Neural cell (in vitro differentiated cells): Measurements from ENCODE around the gene CTXND1. TPM values are rescaled to one million over a fixed set of nuclear protein-coding genes. Genes with fewer than 3 reads are reported as not detected.

ENCODE experiments used
- H2AFZ ChIP-seq: fragments of 200-600, 300-800 bp; sonication (generic), shearing (Covaris generic); 2 replicates; pipeline ENCODE4 v1.6.0; 2014; ENCODE audit warnings: low read depth, mild to moderate bottlenecking, antibody characterized with exemption, low read length, moderate library complexity
- H3F3A ChIP-seq: fragments of 200-600 bp; shearing (Covaris generic); 2 replicates; pipeline ENCODE4 v1.6.1; 2016; ENCODE audit warnings: mild to moderate bottlenecking, moderate library complexity, mixed read lengths, antibody characterized with exemption, low read length; ENCODE audit not compliant: insufficient read depth, poor library complexity, severe bottlenecking
- H3K27ac ChIP-seq: fragments of 200-600, 300-800 bp; sonication (generic), shearing (Covaris generic); 2 replicates; pipeline ENCODE4 v1.5.1; 2014; ENCODE audit warnings: mild to moderate bottlenecking, low read length, moderate library complexity
- H3K27me3 ChIP-seq: fragments of 300-800, 200-600 bp; sonication (generic), shearing (Covaris generic); 2 replicates; pipeline ENCODE4 v1.6.0; 2014; ENCODE audit warnings: mild to moderate bottlenecking, low read depth, low read length, moderate library complexity; ENCODE audit not compliant: insufficient read depth
- H3K36me3 ChIP-seq: fragments of 300-800, 200-600 bp; sonication (generic), shearing (Covaris generic); 2 replicates; pipeline ENCODE4 v1.5.1; 2014; ENCODE audit warnings: mild to moderate bottlenecking, antibody characterized with exemption, low read length, moderate library complexity; ENCODE audit not compliant: insufficient read depth
- H3K4me2 ChIP-seq: fragments of 300-800, 200-600 bp; sonication (generic), shearing (Covaris generic); 2 replicates; pipeline ENCODE4 v1.6.0; 2014; ENCODE audit warnings: mild to moderate bottlenecking, low read length
- H3K4me3 ChIP-seq: fragments of 300-800, 200-600 bp; sonication (generic), shearing (Covaris generic); 2 replicates; pipeline ENCODE4 v1.5.1; 2014; ENCODE audit warnings: mild to moderate bottlenecking, low read length, moderate library complexity
- H3K79me2 ChIP-seq: fragments of 200-600 bp; shearing (Covaris generic); replicated peaks from 2 replicates; pipeline ENCODE4 v1.6.0; 2014; ENCODE audit warnings: mild to moderate bottlenecking, low read length, moderate library complexity; ENCODE audit not compliant: insufficient read depth
- H3K9ac ChIP-seq: fragments of 300-800, 200-600 bp; sonication (generic), shearing (Covaris generic); 2 replicates; pipeline ENCODE4 v1.6.1; 2016; ENCODE audit warnings: mild to moderate bottlenecking, low read length, mixed read lengths
- H3K9me2 ChIP-seq: fragments of 200-600 bp; shearing (Covaris generic); 2 replicates; pipeline ENCODE4 v1.6.1; 2016; ENCODE audit warnings: mild to moderate bottlenecking, low read length, mixed read lengths; ENCODE audit not compliant: insufficient read depth
- H3K9me3 ChIP-seq: fragments of 200-600, 300-800 bp; sonication (generic), shearing (Covaris generic); 2 replicates; pipeline ENCODE4 v1.6.1; 2016; ENCODE audit warnings: mild to moderate bottlenecking, mixed run types, low read length, moderate library complexity, mixed read lengths
- H4K20me1 ChIP-seq: fragments of 200-600 bp; shearing (Covaris generic); 2 replicates; pipeline ENCODE4 v1.6.1; 2016; ENCODE audit warnings: mild to moderate bottlenecking, mixed run types; ENCODE audit not compliant: insufficient read depth
- EP300 ChIP-seq: fragments of 450-650 bp; conservative IDR thresholded peaks from 2 replicates; pipeline ENCODE4 v1.6.1; 2014; ENCODE audit warnings: antibody characterized with exemption, mild to moderate bottlenecking, moderate library complexity; ENCODE audit not compliant: poor library complexity, severe bottlenecking
- EZH2 ChIP-seq: fragments of 200-600, 300-800 bp; shearing (Covaris generic), sonication (generic); IDR thresholded peaks from 2 replicates; pipeline ENCODE4 v1.6.1; 2014; ENCODE audit warnings: antibody characterized with exemption, low read length, borderline replicate concordance, mild to moderate bottlenecking; ENCODE audit not compliant: insufficient read depth, poor library complexity, severe bottlenecking
- MXI1 ChIP-seq: fragments of 450-650 bp; conservative IDR thresholded peaks from 2 replicates; pipeline ENCODE4 v1.6.1; 2014; ENCODE audit warnings: antibody characterized with exemption, mild to moderate bottlenecking; ENCODE audit not compliant: poor library complexity, severe bottlenecking
- POLR2AphosphoS5 ChIP-seq: IDR thresholded peaks from 2 replicates; pipeline ENCODE4 v1.6.1; 2012
- RAD21 ChIP-seq: fragments of 450-650 bp; conservative IDR thresholded peaks from 2 replicates; pipeline ENCODE4 v1.6.1; 2014; ENCODE audit warnings: antibody characterized with exemption, mild to moderate bottlenecking, moderate library complexity
- SMC3 ChIP-seq: fragments of 450-650 bp; conservative IDR thresholded peaks from 2 replicates; pipeline ENCODE4 v1.6.1; 2014; ENCODE audit warnings: antibody characterized with exemption, mild to moderate bottlenecking, moderate library complexity; ENCODE audit not compliant: poor library complexity
- TAF1 ChIP-seq: IDR thresholded peaks from 2 replicates; pipeline ENCODE4 v1.6.1; 2012; ENCODE audit warnings: low read depth
- polyA plus RNA-seq: library from polyadenylated mRNA; depleted of rRNA; stranded (reverse); fragments of >200 nt; gene quantifications from 2 replicates; pipeline ENCODE4 v1.2.3, GENCODE V29; 2014
- TF ChIP-seq, protein P1 (sequence below): fragments of 450-650 bp; IDR thresholded peaks from 2 replicates; pipeline ENCODE4 v1.5.1; 2014; ENCODE audit warnings: antibody characterized with exemption, mild to moderate bottlenecking, moderate library complexity; ENCODE audit not compliant: poor library complexity, severe bottlenecking
- TF ChIP-seq, protein P2 (sequence below): IDR thresholded peaks from 2 replicates; pipeline ENCODE4 v1.6.1; 2012; ENCODE audit warnings: borderline replicate concordance

The CTXND1 gene
- polyA plus RNA-seq, 1 donor from 2014 or later: not detected

DNA sequence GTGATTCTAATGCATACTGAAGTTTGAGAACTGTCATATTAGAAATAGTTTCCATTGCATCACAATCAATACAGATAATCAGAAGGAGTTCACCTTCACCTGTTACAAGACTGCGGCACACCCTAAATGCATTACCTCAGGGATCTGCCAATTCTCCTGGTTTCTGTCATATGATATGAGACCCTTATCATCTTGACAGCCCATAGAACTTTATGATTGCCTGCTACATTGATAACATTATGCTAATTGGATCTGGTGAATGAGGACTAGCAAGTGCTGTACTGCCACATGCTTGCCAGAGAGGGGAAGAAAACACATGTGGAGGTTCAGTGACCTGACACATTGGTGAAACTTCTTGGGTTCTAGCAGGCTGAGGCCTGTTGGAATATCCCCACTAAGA is 57.8 kb downstream of the CTXND1 start:
- H2AFZ ChIP-seq: no peak overlapping the region
- no peak for TF ChIP-seq EP300
- TF ChIP-seq, protein P1, sequence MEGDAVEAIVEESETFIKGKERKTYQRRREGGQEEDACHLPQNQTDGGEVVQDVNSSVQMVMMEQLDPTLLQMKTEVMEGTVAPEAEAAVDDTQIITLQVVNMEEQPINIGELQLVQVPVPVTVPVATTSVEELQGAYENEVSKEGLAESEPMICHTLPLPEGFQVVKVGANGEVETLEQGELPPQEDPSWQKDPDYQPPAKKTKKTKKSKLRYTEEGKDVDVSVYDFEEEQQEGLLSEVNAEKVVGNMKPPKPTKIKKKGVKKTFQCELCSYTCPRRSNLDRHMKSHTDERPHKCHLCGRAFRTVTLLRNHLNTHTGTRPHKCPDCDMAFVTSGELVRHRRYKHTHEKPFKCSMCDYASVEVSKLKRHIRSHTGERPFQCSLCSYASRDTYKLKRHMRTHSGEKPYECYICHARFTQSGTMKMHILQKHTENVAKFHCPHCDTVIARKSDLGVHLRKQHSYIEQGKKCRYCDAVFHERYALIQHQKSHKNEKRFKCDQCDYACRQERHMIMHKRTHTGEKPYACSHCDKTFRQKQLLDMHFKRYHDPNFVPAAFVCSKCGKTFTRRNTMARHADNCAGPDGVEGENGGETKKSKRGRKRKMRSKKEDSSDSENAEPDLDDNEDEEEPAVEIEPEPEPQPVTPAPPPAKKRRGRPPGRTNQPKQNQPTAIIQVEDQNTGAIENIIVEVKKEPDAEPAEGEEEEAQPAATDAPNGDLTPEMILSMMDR: no peak
- H4K20me1 ChIP-seq: no peaks in the 10 kb centered on the region

DNA sequence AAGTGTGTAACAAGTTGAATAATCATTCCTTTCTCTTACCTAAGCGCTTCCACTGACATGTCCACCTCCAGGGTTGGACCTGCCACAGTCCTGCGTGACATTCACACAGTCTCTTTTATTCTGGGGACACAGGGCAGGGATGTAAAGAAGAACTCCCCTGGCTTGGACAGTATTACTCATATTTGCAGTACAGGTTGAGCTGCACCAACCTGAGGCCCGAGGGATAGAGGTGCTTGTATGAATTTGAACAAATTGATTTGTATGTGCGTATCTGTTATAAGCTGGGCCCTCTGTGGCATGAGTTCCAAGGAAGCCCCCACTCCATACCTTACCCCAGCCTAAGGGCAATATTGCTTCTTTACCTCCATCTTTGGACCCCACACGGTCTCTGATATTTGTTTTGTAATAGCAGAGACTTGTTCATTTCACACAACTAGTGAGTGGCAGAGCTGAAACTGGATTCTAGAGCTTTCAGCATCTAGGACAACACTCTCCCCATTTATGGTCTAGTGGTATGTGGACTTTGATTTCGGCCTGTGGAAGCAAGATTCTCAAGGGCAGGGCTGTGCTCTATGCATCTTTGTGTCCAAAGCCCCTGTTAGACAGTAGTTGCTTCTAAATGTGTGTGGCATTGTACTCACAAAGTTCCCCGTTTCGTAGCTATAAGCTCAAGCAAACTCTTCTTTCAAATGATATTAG is 60.0 kb downstream of the CTXND1 start:
- no peaks in the 10 kb centered on the region for H3K36me3 ChIP-seq
- no peak overlapping the region for H3K9ac ChIP-seq

More for the DNA sequence above, 57.8 kb downstream of the CTXND1 start:
- H3K4me2 ChIP-seq: no peak overlapping the region
- no peaks in the 10 kb centered on the region for H3K9me3 ChIP-seq
- no peak overlapping the region for H3K4me3 ChIP-seq
- H3K9me2 ChIP-seq: no peaks in the 10 kb centered on the region
- no peaks in the 10 kb centered on the region for H3K27me3 ChIP-seq
- H3F3A ChIP-seq: no peaks in the 10 kb centered on the region
- H3K27ac ChIP-seq: no peak overlapping the region
- H3K9ac ChIP-seq: no peak overlapping the region
- H3K36me3 ChIP-seq: no peaks in the 10 kb centered on the region
- no peaks in the 10 kb centered on the region for H3K79me2 ChIP-seq

DNA sequence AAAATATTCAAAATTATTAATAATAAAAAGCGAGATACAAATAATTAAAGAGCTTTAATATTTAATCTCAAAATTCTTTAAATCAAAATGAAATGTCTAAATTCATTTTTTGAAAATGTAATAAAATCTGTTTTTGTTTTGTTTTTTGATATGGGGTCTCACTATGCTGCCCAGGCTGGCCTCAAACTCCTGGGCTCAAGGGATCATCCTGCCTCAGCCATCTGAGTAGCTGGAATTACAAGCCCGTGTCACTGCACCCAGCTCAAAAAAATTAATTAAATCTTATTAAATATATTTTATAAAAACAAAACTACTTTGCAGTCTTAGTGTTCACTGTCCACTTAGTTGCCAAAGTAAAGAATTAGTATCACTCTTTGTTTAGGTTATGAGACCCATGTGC is 60.8 kb downstream of the CTXND1 start:
- H3K9me2 ChIP-seq: no peaks in the 10 kb centered on the region
- H4K20me1 ChIP-seq: no peaks in the 10 kb centered on the region
- H3K4me3 ChIP-seq: no peak overlapping the region
- no peaks in the 10 kb centered on the region for H3K79me2 ChIP-seq
- TF ChIP-seq, protein P1: no peak
- TF ChIP-seq, protein P2, sequence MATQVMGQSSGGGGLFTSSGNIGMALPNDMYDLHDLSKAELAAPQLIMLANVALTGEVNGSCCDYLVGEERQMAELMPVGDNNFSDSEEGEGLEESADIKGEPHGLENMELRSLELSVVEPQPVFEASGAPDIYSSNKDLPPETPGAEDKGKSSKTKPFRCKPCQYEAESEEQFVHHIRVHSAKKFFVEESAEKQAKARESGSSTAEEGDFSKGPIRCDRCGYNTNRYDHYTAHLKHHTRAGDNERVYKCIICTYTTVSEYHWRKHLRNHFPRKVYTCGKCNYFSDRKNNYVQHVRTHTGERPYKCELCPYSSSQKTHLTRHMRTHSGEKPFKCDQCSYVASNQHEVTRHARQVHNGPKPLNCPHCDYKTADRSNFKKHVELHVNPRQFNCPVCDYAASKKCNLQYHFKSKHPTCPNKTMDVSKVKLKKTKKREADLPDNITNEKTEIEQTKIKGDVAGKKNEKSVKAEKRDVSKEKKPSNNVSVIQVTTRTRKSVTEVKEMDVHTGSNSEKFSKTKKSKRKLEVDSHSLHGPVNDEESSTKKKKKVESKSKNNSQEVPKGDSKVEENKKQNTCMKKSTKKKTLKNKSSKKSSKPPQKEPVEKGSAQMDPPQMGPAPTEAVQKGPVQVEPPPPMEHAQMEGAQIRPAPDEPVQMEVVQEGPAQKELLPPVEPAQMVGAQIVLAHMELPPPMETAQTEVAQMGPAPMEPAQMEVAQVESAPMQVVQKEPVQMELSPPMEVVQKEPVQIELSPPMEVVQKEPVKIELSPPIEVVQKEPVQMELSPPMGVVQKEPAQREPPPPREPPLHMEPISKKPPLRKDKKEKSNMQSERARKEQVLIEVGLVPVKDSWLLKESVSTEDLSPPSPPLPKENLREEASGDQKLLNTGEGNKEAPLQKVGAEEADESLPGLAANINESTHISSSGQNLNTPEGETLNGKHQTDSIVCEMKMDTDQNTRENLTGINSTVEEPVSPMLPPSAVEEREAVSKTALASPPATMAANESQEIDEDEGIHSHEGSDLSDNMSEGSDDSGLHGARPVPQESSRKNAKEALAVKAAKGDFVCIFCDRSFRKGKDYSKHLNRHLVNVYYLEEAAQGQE: no peak
- TF ChIP-seq POLR2AphosphoS5: no peak
- no peak for TF ChIP-seq SMC3
- TF ChIP-seq EP300: no peak
- no peak for TF ChIP-seq MXI1
- no peak for TF ChIP-seq TAF1
- TF ChIP-seq RAD21: no peak
- no peak for TF ChIP-seq EZH2
- H3K27ac ChIP-seq: no peak overlapping the region
- no peaks in the 10 kb centered on the region for H3K27me3 ChIP-seq
- H3K36me3 ChIP-seq: no peaks in the 10 kb centered on the region
- H3K4me2 ChIP-seq: no peak overlapping the region
- no peak overlapping the region for H3K9ac ChIP-seq
- no peaks in the 10 kb centered on the region for H3F3A ChIP-seq
- no peak overlapping the region for H2AFZ ChIP-seq
- H3K9me3 ChIP-seq: no peaks in the 10 kb centered on the region

More for the DNA sequence above, 60.0 kb downstream of the CTXND1 start:
- no peaks in the 10 kb centered on the region for H3K9me2 ChIP-seq
- no peak overlapping the region for H3K4me3 ChIP-seq
- no peaks in the 10 kb centered on the region for H3K27me3 ChIP-seq
- no peak overlapping the region for H2AFZ ChIP-seq
- H3K9me3 ChIP-seq: no peaks in the 10 kb centered on the region
- no peaks in the 10 kb centered on the region for H3K79me2 ChIP-seq
- no peak overlapping the region for H3K4me2 ChIP-seq
- no peaks in the 10 kb centered on the region for H3F3A ChIP-seq
- no peak overlapping the region for H3K27ac ChIP-seq
- TF ChIP-seq EP300 (no peak), MXI1 (no peak)
- no peaks in the 10 kb centered on the region for H4K20me1 ChIP-seq
